Lung (tissue), 12 donors: ENCODE data around the gene TMEM217. TPM values are rescaled to one million over a fixed set of nuclear protein-coding genes. Genes with fewer than 3 reads are reported as not detected.
A peak's percentile ranks its signal among the peaks of the same experiment; 100 is the strongest.

Source experiments
- ATAC-seq: fragments of 200-7000 bp; cut with Tn5 transposase; one replicate; pipeline ENCODE4 v1.9.1; 2020; ENCODE audit warnings: moderate number of reproducible peaks; ENCODE audit not compliant: insufficient read depth, low FRiP score
- DNase-seq, 3 donors: peaks; one replicate each; pipeline ENCODE4 v3.0.0-alpha.2; 2013 to 2017
- H3K27ac ChIP-seq, 2 donors: one replicate each; pipeline ENCODE4 v1.5.1; 2013; ENCODE audit warnings: mild to moderate bottlenecking in 2 of 2, moderate library complexity in 2 of 2, control low read depth in 1 of 2, inconsistent platforms in 1 of 2, low read depth in 1 of 2, low read length in 1 of 2
- H3K27me3 ChIP-seq, 3 donors: one replicate each; pipeline ENCODE4 v1.5.1; 2013; ENCODE audit warnings: low read length in 2 of 3; ENCODE audit not compliant: control insufficient read depth in 3 of 3, insufficient read depth in 3 of 3
- H3K36me3 ChIP-seq, 4 donors: one replicate each; pipeline ENCODE4 v1.5.1; 2013; ENCODE audit warnings: low read length in 4 of 4, mild to moderate bottlenecking in 1 of 4, moderate library complexity in 1 of 4; ENCODE audit not compliant: control insufficient read depth in 4 of 4, insufficient read depth in 4 of 4
- H3K4me1 ChIP-seq, 5 donors: one replicate each; pipeline ENCODE4 v1.5.1; 2013; ENCODE audit warnings: low read length in 5 of 5, mild to moderate bottlenecking in 2 of 5, moderate library complexity in 1 of 5; ENCODE audit not compliant: control insufficient read depth in 5 of 5, insufficient read depth in 5 of 5
- H3K4me3 ChIP-seq: one replicate; pipeline ENCODE4 v1.5.1; 2013; ENCODE audit warnings: mild to moderate bottlenecking, control low read depth, moderate library complexity
- H3K9ac ChIP-seq, 2 donors: one replicate each; pipeline ENCODE4 v1.5.1; 2013; ENCODE audit warnings: low read length in 2 of 2, control low read depth in 1 of 2; ENCODE audit not compliant: insufficient read depth in 1 of 2
- H3K9me3 ChIP-seq, 4 donors: one replicate each; pipeline ENCODE4 v1.5.1; 2013; ENCODE audit warnings: low read length in 3 of 4, mild to moderate bottlenecking in 1 of 4, moderate library complexity in 1 of 4; ENCODE audit not compliant: control insufficient read depth in 4 of 4, insufficient read depth in 3 of 4
- WGBS, 2 donors: extraction: QIAGEN DNeasy Blood & Tissue Kit; methylation state at CpG; one replicate each; pipeline ENCODE4 v1.1.7; 2013; 5-methylcytosine and 5-hydroxymethylcytosine counted together
- polyA plus RNA-seq, 2 donors: library from polyadenylated mRNA; stranded (reverse); fragments of 200-250 nt; gene quantifications; one replicate each; pipeline ENCODE4 v1.2.1, GENCODE V29; 2013
- total RNA-seq, 2 donors: library from RNA; depleted of rRNA in 1 of 2; stranded (reverse); fragments of >200 nt in 1 of 2; gene quantifications; one replicate each; pipeline ENCODE4 v1.2.1, GENCODE V29; 2014 to 2021
- TF ChIP-seq, protein P1 (sequence below): IDR thresholded peaks from 2 replicates; pipeline ENCODE4 v1.5.1; 2012; ENCODE audit warnings: mild to moderate bottlenecking; ENCODE audit errors: control extremely low read depth, extremely low read depth
- donor health status: control.
- donor health status: control.
- donor health status: Bipolar disorder and iron deficiency.
- donor health status: healthy.
- donor health status: DM: yes; HTN: yes; CAD: no.

Gene TMEM217
- total and polyA plus RNA-seq, 4 donors: 0.40 to 1.9 (median 0.97) TPM

GRCh38 chr6:37204014-37204751 lies 53.8 kb downstream of the TMEM217 start:
- WGBS, 2 donors: 65 to 85% methylated on average over 7 of the region's 7 CpGs
- Histone ChIP-seq H3K9me3 (peaks cover 0 to 3% (median 0%) of the 10 kb centered on the region in 4 donors), H3K27me3 (no peaks in the 10 kb centered on the region), H3K36me3 (no peaks in the 10 kb centered on the region), H3K27ac (no peak overlapping the region), H3K4me1 (peaks cover 0 to 5% (median 0%) of the 10 kb centered on the region in 5 donors), H3K9ac (no peak overlapping the region), H3K4me3 (no peak overlapping the region)
- ATAC-seq (no peak), DNase-seq (peak in 1 of 3 donors; percentile 24)
- TF ChIP-seq, protein P1, sequence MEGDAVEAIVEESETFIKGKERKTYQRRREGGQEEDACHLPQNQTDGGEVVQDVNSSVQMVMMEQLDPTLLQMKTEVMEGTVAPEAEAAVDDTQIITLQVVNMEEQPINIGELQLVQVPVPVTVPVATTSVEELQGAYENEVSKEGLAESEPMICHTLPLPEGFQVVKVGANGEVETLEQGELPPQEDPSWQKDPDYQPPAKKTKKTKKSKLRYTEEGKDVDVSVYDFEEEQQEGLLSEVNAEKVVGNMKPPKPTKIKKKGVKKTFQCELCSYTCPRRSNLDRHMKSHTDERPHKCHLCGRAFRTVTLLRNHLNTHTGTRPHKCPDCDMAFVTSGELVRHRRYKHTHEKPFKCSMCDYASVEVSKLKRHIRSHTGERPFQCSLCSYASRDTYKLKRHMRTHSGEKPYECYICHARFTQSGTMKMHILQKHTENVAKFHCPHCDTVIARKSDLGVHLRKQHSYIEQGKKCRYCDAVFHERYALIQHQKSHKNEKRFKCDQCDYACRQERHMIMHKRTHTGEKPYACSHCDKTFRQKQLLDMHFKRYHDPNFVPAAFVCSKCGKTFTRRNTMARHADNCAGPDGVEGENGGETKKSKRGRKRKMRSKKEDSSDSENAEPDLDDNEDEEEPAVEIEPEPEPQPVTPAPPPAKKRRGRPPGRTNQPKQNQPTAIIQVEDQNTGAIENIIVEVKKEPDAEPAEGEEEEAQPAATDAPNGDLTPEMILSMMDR: no peak

GRCh38 chr6:37202788-37203491 lies 55.0 kb downstream of the TMEM217 start:
- no peaks in the 10 kb centered on the region for H3K36me3 ChIP-seq
- H3K9me3 ChIP-seq: peaks cover 0 to 3% (median 0%) of the 10 kb centered on the region in 4 donors
- TF ChIP-seq, protein P1: no peak
- ATAC-seq (no peak), DNase-seq (no peak)
- H3K27ac ChIP-seq: no peak overlapping the region
- WGBS, 2 donors: 44 to 49% methylated on average over 7 of the region's 7 CpGs
- H3K27me3 ChIP-seq: no peaks in the 10 kb centered on the region
- H3K4me1 ChIP-seq: peaks cover 0 to 5% (median 0%) of the 10 kb centered on the region in 5 donors
- H3K9ac ChIP-seq: no peak overlapping the region
- no peak overlapping the region for H3K4me3 ChIP-seq

GRCh38 chr6:37201726-37202125 lies 56.2 kb downstream of the TMEM217 start:
- H3K9ac ChIP-seq: no peak overlapping the region
- no peak for DNase-seq
- no peaks in the 10 kb centered on the region for H3K36me3 ChIP-seq
- no peaks in the 10 kb centered on the region for H3K27me3 ChIP-seq
- 93 to 98% methylated on average over 1 of the region's 1 CpG for WGBS, 2 donors
- H3K4me3 ChIP-seq: no peak overlapping the region
- H3K9me3 ChIP-seq: peaks cover 0 to 3% (median 0%) of the 10 kb centered on the region in 4 donors
- H3K27ac ChIP-seq: no peak overlapping the region
- TF ChIP-seq, protein P1: no peak
- no peak for ATAC-seq
- peaks cover 0 to 5% (median 0%) of the 10 kb centered on the region in 5 donors for H3K4me1 ChIP-seq
